NCI-H226 (cell line): ENCODE measurements around the gene CUL2.
"Not testable (repeated sequence)": the region's sequence is repeated elsewhere in the genome, so short reads cannot be mapped to it uniquely, and the experiment has no call there.

Source experiments
- DNase-seq: peaks from one replicate; pipeline ENCODE4 v3.0.0-alpha.2; 2015

The CUL2 gene

GRCh38 chr10:35079265-35079664 lies 10.9 kb downstream of the CUL2 start:
- DNase-seq: no peak

- DNase-seq: no peak
These were observed 14.9 kb downstream of the CUL2 start for GRCh38 chr10:35075228-35075627.

GRCh38 chr10:35074266-35074665 lies 15.9 kb downstream of the CUL2 start:
- peak; percentile 51 for DNase-seq

- DNase-seq: no peak
These were observed 19.6 kb downstream of the CUL2 start for GRCh38 chr10:35070521-35070920.

- no peak for DNase-seq
These were observed 26.2 kb downstream of the CUL2 start for GRCh38 chr10:35063837-35064454.

GRCh38 chr10:35059481-35059880 lies 30.7 kb downstream of the CUL2 start:
- no peak for DNase-seq

- no peak for DNase-seq
These were observed 31.5 kb downstream of the CUL2 start for GRCh38 chr10:35058686-35059085.

GRCh38 chr10:35058134-35058533 lies 32.0 kb downstream of the CUL2 start:
- peak; percentile 79 for DNase-seq

GRCh38 chr10:35056686-35057085 lies 33.5 kb downstream of the CUL2 start:
- DNase-seq: no peak

GRCh38 chr10:35056133-35056532 lies 34.0 kb downstream of the CUL2 start:
- no peak for DNase-seq

GRCh38 chr10:35050568-35050967 lies 39.6 kb downstream of the CUL2 start:
- DNase-seq: no peak

- DNase-seq: no peak
These were observed 44.1 kb downstream of the CUL2 start for GRCh38 chr10:35046074-35046473.

GRCh38 chr10:35045275-35045674 lies 44.9 kb downstream of the CUL2 start:
- DNase-seq: not testable (repeated sequence)

- no peak for DNase-seq
These were observed 46.3 kb downstream of the CUL2 start for GRCh38 chr10:35043796-35044344.

GRCh38 chr10:35042783-35043182 lies 47.4 kb downstream of the CUL2 start:
- no peak for DNase-seq

- no peak for DNase-seq
These were observed 48.6 kb downstream of the CUL2 start for GRCh38 chr10:35041502-35041879.

- DNase-seq: no peak
These were observed 49.2 kb downstream of the CUL2 start for GRCh38 chr10:35040760-35041501.

GRCh38 chr10:35037104-35037503 lies 53.0 kb downstream of the CUL2 start:
- DNase-seq: no peak

GRCh38 chr10:35035606-35036005 lies 54.5 kb downstream of the CUL2 start:
- DNase-seq: no peak

GRCh38 chr10:35027567-35027966 lies 62.6 kb downstream of the CUL2 start:
- DNase-seq: no peak

GRCh38 chr10:35025916-35026315 lies 64.2 kb downstream of the CUL2 start:
- peak; percentile 56 for DNase-seq

- DNase-seq: no peak
These were observed 69.7 kb downstream of the CUL2 start for GRCh38 chr10:35020481-35020880.

GRCh38 chr10:35019041-35020024 lies 70.8 kb downstream of the CUL2 start:
- no peak for DNase-seq
